Erythroblast (primary cell): Measurements from ENCODE around the gene GALNT7.

ENCODE experiments used
- GATA1 ChIP-seq: IDR thresholded peaks from 2 replicates; pipeline ENCODE4 v1.6.1; 2011; ENCODE audit warnings: low read depth, mild to moderate bottlenecking, control low read depth, low read length, moderate library complexity
- POLR2A ChIP-seq: IDR thresholded peaks from 2 replicates; pipeline ENCODE4 v1.6.1; 2011; ENCODE audit warnings: mild to moderate bottlenecking, low read length

DNA sequence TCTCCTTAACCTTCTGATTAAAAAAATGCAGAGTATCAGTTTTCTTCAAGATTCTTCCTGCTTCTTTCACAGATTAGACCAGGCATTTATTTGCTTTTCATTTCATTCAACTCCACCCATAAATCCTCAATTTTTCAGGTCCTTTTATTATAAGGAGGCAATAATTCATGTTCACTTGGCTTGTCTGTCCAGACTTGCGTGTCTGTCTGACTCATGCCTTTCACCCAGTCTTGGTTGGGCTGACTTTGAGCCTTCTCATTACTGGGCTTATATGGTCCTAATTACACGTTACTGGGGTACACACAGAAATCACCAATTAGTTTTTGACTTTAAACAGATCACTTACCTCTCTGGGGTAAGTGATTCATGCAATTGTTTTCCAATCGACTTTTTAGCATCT is 48.8 kb upstream of the GALNT7 start:
- TF ChIP-seq POLR2A = no peak
- TF ChIP-seq GATA1 = no peak
